ENCODE results near the gene ANXA11.

DNA sequence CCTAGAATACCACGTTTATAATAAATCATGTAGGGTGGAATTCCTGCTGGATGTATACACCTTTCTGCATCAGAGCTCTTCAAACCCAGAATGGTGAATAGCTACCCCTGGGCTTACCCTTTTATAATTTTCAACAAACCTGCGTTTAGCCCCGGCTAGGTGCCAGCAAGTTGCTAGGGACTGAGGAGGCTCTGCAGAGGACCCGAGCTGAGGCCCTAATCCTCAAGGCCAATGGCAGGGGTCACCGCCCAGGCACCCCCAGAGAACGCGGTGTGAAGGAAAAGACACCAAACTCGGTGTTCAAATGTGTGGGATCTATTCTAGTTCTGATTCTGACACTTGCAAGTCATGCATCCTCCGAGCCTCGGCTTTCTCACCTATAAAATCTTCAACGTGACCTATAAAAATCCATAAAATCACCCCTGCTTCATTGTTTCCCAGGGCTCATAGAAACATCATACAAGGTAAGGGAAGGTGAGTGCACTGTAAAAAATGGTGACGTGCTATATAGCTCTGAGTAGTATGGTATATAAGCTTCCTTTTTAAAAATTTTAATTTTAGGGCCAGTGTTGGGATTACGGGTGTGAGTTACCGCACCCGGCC is 2.5 kb upstream of the ANXA11 start:
- TF ChIP-seq CTCF (conservative IDR thresholded peaks at IDR 0.05 in 1 of 2, IDR thresholded peaks at IDR 0.05 in 1 of 2; ENCODE audit: low read depth in 1 of 2, low read length in 2 of 2) (peak in 1 of 2 donors; percentile 1), EZH2 (IDR thresholded peaks at IDR 0.05; ENCODE audit: low read length, missing control alignments) (no peak)
